ENCODE data around the gene LPGAT1. TPM values are rescaled to one million over a fixed set of nuclear protein-coding genes. Genes with fewer than 3 reads are reported as not detected.

Gene LPGAT1
- total RNA-seq, 2 donors from 2014 or later: 37.4 to 45.9 TPM

GRCh38 chr1:211739671-211740411 lies 90.7 kb downstream of the LPGAT1 start:
- intact Hi-C loops (cut with DNase I): no loop called here
- no peak for DNase-seq

GRCh38 chr1:211738691-211739301 lies 91.8 kb downstream of the LPGAT1 start:
- ATAC-seq (no peak), DNase-seq (no peak)
- intact Hi-C loops (cut with DNase I): no loop called here

More at GRCh38 chr1:211739671-211740411, 90.7 kb downstream of the LPGAT1 start:
- no peak for ATAC-seq

- no peak for ATAC-seq
- no peak for DNase-seq
- intact Hi-C loops (cut with DNase I): no loop called here
Measured at GRCh38 chr1:211738096-211738690, 92.4 kb downstream of the LPGAT1 start.

- ATAC-seq: peak in 1 of 2 donors; percentile 14
- intact Hi-C loops (cut with DNase I): no loop called here
- DNase-seq: no peak
Measured at GRCh38 chr1:211737115-211738035, 93.2 kb downstream of the LPGAT1 start.

GRCh38 chr1:211736351-211736915 lies 94.1 kb downstream of the LPGAT1 start:
- intact Hi-C loops (cut with DNase I): no loop called here
- DNase-seq (no peak), ATAC-seq (peak in 1 of 2 donors; percentile 34)

- ATAC-seq (peak in 1 of 2 donors; percentile 85), DNase-seq (peak; percentile 33)
- intact Hi-C loops (cut with DNase I): no loop called here
Measured at GRCh38 chr1:211735208-211736170, 95.1 kb downstream of the LPGAT1 start.

- intact Hi-C loops (cut with DNase I): no loop called here
Measured at GRCh38 chr1:211734791-211735190, 95.8 kb downstream of the LPGAT1 start.

GRCh38 chr1:211734359-211734758 lies 96.2 kb downstream of the LPGAT1 start:
- intact Hi-C loops (cut with DNase I): no loop called here

More at GRCh38 chr1:211734791-211735190, 95.8 kb downstream of the LPGAT1 start:
- DNase-seq: no peak
- ATAC-seq: no peak

GRCh38 chr1:211732293-211732980 lies 98.1 kb downstream of the LPGAT1 start:
- intact Hi-C loops (cut with DNase I): no loop called here
- DNase-seq: no peak
- ATAC-seq: no peak

More at GRCh38 chr1:211734359-211734758, 96.2 kb downstream of the LPGAT1 start:
- ATAC-seq: no peak
- DNase-seq: no peak

GRCh38 chr1:211731456-211732292 lies 98.9 kb downstream of the LPGAT1 start:
- intact Hi-C loops (cut with DNase I): no loop called here
- DNase-seq: no peak
- ATAC-seq: no peak

- no peak for ATAC-seq
- intact Hi-C loops (cut with DNase I): no loop called here
- no peak for DNase-seq
Measured at GRCh38 chr1:211730347-211730746, 100.2 kb downstream of the LPGAT1 start.

GRCh38 chr1:211729238-211729637 lies 101.3 kb downstream of the LPGAT1 start:
- intact Hi-C loops (cut with DNase I): no loop called here
- no peak for ATAC-seq
- no peak for DNase-seq

- DNase-seq (no peak), ATAC-seq (no peak)
- intact Hi-C loops (cut with DNase I): no loop called here
Measured at GRCh38 chr1:211726467-211726995, 104.0 kb downstream of the LPGAT1 start.

- DNase-seq: no peak
- intact Hi-C loops (cut with DNase I): no loop called here
- peak in 1 of 2 donors; percentile 41 for ATAC-seq
Measured at GRCh38 chr1:211724687-211725196, 105.8 kb downstream of the LPGAT1 start.

- DNase-seq: no peak
- intact Hi-C loops (cut with DNase I): no loop called here
- no peak for ATAC-seq
Measured at GRCh38 chr1:211723273-211723672, 107.3 kb downstream of the LPGAT1 start.
